K562 (cell line): ENCODE data around the gene SFPQ. TPM values are rescaled to one million over a fixed set of nuclear protein-coding genes. Genes with fewer than 3 reads are reported as not detected.

Source experiments
- ATF3 ChIP-seq, 2 experiments: fragments of 450-650 bp in 1 of 2; sonication (generic) in 1 of 2; formaldehyde crosslinking in 1 of 2; IDR thresholded peaks in 1 of 2; conservative IDR thresholded peaks in 1 of 2; 2 replicates each; pipeline versions ENCODE4 v1.6.1 to v1.8.1; 2016 to 2023; ENCODE audit warnings: mild to moderate bottlenecking in 2 of 2, moderate library complexity in 2 of 2, inconsistent platforms in 1 of 2, missing genetic modification reagents in 1 of 2
- C11orf30 ChIP-seq: fragments of 450-650 bp; IDR thresholded peaks from 2 replicates; pipeline ENCODE4 v1.6.1; 2016; ENCODE audit warnings: low read depth, mild to moderate bottlenecking
- CBX1 ChIP-seq: sonication (generic); IDR thresholded peaks from 2 replicates; pipeline ENCODE4 v1.6.1; 2016; ENCODE audit warnings: antibody characterized with exemption, low read depth, mild to moderate bottlenecking
- MAZ ChIP-seq, 2 experiments: fragments of 450-650 bp in 1 of 2; sonication (generic) in 1 of 2; formaldehyde crosslinking; IDR thresholded peaks in 1 of 2; conservative IDR thresholded peaks in 1 of 2; 2 replicates each; pipeline versions ENCODE4 v1.4.0 to v1.5.0; 2020; ENCODE audit warnings: mild to moderate bottlenecking in 1 of 2, missing genetic modification reagents in 1 of 2
- PTRF ChIP-seq: fragments of 450-650 bp; IDR thresholded peaks from 2 replicates; pipeline ENCODE4 v1.6.1; 2016; ENCODE audit warnings: mild to moderate bottlenecking, missing genetic modification characterization, missing compliant biosample characterization
- U2AF1 ChIP-seq: fragments of 200-400 bp; formaldehyde crosslinking; optimal IDR thresholded peaks from 2 replicates; pipeline ENCODE3; 2017; ENCODE audit warnings: mild to moderate bottlenecking, low read depth, low read length, moderate library complexity
- USF1 ChIP-seq: sonication (generic); formaldehyde crosslinking; IDR thresholded peaks from 2 replicates; pipeline ENCODE4 v1.9.0; 2022; ENCODE audit warnings: mild to moderate bottlenecking, missing genetic modification reagents
- ZBTB49 ChIP-seq: sonication (generic); formaldehyde crosslinking; IDR thresholded peaks from 2 replicates; pipeline ENCODE4 v1.8.0; 2022; ENCODE audit warnings: missing genetic modification reagents, mild to moderate bottlenecking, borderline replicate concordance
- ZNF121 ChIP-seq: sonication (generic); formaldehyde crosslinking; conservative IDR thresholded peaks from 2 replicates; pipeline ENCODE4 v1.8.0; 2022; ENCODE audit warnings: missing genetic modification reagents
- ZNF133 ChIP-seq: fragments of 250-450 bp; sonication (Bioruptor Pico); IDR thresholded peaks from 2 replicates; pipeline ENCODE4 v1.4.0; 2020; ENCODE audit warnings: mild to moderate bottlenecking
- ZNF311 ChIP-seq: fragments of 250-450 bp; sonication (Bioruptor Pico); IDR thresholded peaks from 2 replicates; pipeline ENCODE4 v1.4.0; 2020; ENCODE audit warnings: mild to moderate bottlenecking, moderate library complexity
- ZNF778 ChIP-seq: fragments of 450-650 bp; formaldehyde crosslinking; IDR thresholded peaks from 2 replicates; pipeline ENCODE4 v1.4.0; 2020; ENCODE audit warnings: mild to moderate bottlenecking, moderate library complexity
- ZNF79 ChIP-seq: fragments of 250-450 bp; sonication (Bioruptor Pico); IDR thresholded peaks from 2 replicates; pipeline ENCODE4 v1.4.0; 2020; ENCODE audit warnings: low read depth, mild to moderate bottlenecking, moderate library complexity
- polyA plus RNA-seq, 8 experiments: library from polyadenylated mRNA; depleted of rRNA in 4 of 8; stranded (reverse) in 5 of 8; unstranded in 3 of 8; fragments of >200 nt; fragmentation: Nextera tagmentation in 2 of 8; fragmentation: Illumina TruSeq in 1 of 8; extraction: Ambion mirVana in 2 of 8; extraction: Trizol in 1 of 8; gene quantifications; 2 replicates each; pipeline versions ENCODE4 v1.2.1 to v1.2.3, GENCODE V29; 2011 to 2014; ENCODE audit warnings: inconsistent platforms in 1 of 8, missing spikeins in 1 of 8
- total RNA-seq, 7 experiments: library from RNA; depleted of rRNA in 6 of 7; stranded (reverse); fragments of >200 nt in 6 of 7; fragmentation: Illumina TruSeq in 2 of 7; extraction: Trizol in 2 of 7; gene quantifications; 2 replicates each; pipeline versions ENCODE4 v1.2.1 to v1.2.3, GENCODE V29; 2011 to 2021; ENCODE audit warnings: low replicate concordance in 1 of 7
- TF ChIP-seq, protein P1 (sequence below): sonication (generic); formaldehyde crosslinking; IDR thresholded peaks from 2 replicates; pipeline ENCODE4 v1.8.1; 2023; ENCODE audit warnings: missing genetic modification reagents, mild to moderate bottlenecking, borderline replicate concordance

Gene SFPQ
- total and polyA plus RNA-seq, 9 of the 15 experiments (the other 6 are each of a cell fraction or from before 2014, with no cell fraction given), result 69.7 to 562 (median 399) TPM

DNA sequence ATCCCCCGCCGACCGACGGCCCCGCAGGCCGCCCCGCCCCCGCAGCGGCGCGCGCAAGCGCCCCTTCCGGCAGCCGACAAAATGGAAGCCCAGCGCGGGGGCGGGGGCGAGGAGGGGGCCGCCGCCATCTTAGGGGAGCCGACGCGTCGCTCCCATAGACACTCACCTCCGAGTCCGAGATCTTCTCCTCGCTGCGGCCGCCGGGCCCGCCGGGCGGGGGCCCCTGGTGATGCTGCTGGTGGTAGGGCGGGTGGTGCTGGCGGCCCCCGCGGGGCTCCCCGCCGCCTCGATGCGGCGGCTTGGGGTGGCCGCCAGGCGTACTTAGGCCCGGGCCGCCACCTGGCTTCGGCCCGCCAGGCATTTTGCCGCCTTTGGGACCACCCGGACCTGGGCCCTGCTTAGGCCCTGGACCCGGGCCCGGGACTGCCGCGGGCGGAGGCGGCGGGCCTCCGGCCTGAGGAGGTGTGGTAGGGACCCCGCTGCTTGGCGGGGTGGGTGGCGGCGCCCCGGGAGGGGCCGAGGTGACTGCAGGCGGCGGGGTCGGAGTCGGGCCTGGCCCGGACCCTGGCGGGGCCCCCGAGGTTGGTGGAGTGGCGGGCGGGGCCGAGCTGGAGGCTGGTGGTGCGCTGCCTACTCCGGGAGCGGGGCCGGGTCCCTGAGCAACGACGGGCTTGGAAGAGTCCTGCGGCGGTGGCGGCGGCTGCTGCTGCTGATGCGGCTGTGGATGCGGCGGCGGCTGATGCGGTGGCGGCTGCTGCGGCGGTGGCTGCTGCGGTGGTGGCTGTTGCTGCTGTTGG, 691 bp downstream of the SFPQ start (continued):
- TF ChIP-seq, protein P1, sequence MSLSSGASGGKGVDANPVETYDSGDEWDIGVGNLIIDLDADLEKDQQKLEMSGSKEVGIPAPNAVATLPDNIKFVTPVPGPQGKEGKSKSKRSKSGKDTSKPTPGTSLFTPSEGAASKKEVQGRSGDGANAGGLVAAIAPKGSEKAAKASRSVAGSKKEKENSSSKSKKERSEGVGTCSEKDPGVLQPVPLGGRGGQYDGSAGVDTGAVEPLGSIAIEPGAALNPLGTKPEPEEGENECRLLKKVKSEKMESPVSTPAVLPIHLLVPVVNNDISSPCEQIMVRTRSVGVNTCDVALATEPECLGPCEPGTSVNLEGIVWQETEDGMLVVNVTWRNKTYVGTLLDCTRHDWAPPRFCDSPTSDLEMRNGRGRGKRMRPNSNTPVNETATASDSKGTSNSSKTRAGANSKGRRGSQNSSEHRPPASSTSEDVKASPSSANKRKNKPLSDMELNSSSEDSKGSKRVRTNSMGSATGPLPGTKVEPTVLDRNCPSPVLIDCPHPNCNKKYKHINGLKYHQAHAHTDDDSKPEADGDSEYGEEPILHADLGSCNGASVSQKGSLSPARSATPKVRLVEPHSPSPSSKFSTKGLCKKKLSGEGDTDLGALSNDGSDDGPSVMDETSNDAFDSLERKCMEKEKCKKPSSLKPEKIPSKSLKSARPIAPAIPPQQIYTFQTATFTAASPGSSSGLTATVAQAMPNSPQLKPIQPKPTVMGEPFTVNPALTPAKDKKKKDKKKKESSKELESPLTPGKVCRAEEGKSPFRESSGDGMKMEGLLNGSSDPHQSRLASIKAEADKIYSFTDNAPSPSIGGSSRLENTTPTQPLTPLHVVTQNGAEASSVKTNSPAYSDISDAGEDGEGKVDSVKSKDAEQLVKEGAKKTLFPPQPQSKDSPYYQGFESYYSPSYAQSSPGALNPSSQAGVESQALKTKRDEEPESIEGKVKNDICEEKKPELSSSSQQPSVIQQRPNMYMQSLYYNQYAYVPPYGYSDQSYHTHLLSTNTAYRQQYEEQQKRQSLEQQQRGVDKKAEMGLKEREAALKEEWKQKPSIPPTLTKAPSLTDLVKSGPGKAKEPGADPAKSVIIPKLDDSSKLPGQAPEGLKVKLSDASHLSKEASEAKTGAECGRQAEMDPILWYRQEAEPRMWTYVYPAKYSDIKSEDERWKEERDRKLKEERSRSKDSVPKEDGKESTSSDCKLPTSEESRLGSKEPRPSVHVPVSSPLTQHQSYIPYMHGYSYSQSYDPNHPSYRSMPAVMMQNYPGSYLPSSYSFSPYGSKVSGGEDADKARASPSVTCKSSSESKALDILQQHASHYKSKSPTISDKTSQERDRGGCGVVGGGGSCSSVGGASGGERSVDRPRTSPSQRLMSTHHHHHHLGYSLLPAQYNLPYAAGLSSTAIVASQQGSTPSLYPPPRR (CRISPR knock-in tag), result peak; percentile 82; the same call in 1 of the 2 replicates
- TF ChIP-seq USF1 (CRISPR knock-in tag) (no peak), U2AF1 (peak; percentile 57), ZBTB49 (CRISPR knock-in tag) (no peak), PTRF (tag) (no peak), ZNF778 (CRISPR knock-in tag) (no peak), ATF3 (IDR thresholded peaks at IDR 0.05) (no peak), ATF3 (CRISPR knock-in tag; conservative IDR thresholded peaks at IDR 0.05) (peak; percentile 56; the same call in 1 of the 2 replicates), MAZ (CRISPR knock-in tag; conservative IDR thresholded peaks at IDR 0.05 in 1 of 2, IDR thresholded peaks at IDR 0.05 in 1 of 2) (peak; percentile 98 to 99), CBX1 (peak; percentile 81; the same call in 1 of the 2 replicates), ZNF311 (CRISPR knock-in tag) (no peak), ZNF79 (CRISPR knock-in tag) (no peak), ZNF133 (CRISPR knock-in tag) (no peak), C11orf30 (no peak), ZNF121 (CRISPR knock-in tag) (no peak)
